Stimulated activated CD8-positive, alpha-beta memory T cell treated with anti-CD3 and anti-CD28 coated beads, Interleukin-7, amount 100 ng/mL, for 48 hours (primary cell): ENCODE measurements around the gene EPB41.
"Not testable (repeated sequence)": the region's sequence is repeated elsewhere in the genome, so short reads cannot be mapped to it uniquely, and the experiment has no call there.

Source experiments
- DNase-seq, 2 donors: peaks; one replicate each; pipeline ENCODE4 v3.0.0-alpha.2; 2020; ENCODE audit warnings: low read depth in 1 of 2; ENCODE audit errors: extremely low read depth in 1 of 2

Gene EPB41

DNA sequence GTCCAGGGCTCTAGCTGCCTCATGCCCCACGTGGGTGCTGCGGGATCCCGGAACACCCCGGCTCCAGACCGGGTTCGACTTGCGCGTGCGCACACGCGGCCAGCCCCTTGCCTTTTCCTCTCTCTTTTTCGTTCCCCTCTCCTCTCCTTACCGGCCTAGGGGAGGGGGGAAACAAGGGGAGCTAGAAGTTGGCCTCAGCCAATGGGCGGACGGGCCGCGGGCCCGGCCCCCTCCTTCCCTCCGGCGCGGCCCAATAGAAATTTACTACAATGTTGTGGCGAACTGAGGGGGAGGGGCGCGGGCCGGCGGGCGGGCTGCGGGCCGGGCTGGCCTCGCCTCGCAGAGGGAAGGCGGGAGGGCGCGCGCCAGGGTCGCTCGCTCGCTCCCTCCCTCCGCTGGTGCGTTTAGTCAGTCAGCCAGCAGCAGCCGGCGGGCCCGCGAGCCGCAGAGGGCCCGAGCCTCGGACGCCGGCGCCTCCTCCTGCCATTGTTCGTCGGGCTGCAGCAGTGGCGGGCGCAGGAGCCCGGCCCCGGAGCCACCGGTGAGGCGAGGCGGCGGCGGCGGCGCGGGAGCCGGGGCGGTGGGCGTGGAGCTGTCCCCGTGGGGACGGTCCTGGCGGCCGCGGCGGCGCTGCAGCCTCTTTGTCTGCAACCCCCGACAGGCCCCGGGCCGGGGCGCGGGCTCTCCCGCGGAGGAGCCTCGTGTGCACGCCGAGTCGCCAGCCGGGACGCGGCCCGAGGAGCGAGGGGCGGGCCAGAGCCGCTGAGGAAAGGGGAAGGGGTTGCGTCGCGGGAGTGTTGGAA, at the start of gene EPB41:
Gene EPB41 (plus strand): TSS at position 342 of the 803 bp plus-strand sequence. CDS start 72,869 bp downstream, outside the sequence.
- peak; percentile 86 to 89 for DNase-seq

DNA sequence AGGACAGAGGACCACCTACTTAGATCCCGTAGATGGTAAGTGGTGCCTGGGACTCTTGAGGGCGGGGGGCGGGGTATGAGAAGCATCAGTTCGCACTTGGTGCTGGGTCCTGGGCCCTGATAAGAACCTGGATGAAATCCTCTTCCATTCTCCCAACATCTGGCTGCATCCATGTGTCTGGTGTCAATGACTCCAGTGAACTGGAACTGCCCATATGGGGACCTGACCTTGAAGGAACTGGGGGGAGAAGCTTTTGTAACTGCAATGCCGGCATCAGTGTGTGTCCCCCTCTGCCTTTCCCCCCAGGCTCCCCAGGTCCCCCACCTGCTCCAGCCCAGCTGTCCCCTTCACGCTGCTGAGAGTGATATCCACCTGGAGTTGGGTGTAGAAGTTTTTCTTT, 49.7 kb upstream of the EPB41 start:
- no peak for DNase-seq

DNA sequence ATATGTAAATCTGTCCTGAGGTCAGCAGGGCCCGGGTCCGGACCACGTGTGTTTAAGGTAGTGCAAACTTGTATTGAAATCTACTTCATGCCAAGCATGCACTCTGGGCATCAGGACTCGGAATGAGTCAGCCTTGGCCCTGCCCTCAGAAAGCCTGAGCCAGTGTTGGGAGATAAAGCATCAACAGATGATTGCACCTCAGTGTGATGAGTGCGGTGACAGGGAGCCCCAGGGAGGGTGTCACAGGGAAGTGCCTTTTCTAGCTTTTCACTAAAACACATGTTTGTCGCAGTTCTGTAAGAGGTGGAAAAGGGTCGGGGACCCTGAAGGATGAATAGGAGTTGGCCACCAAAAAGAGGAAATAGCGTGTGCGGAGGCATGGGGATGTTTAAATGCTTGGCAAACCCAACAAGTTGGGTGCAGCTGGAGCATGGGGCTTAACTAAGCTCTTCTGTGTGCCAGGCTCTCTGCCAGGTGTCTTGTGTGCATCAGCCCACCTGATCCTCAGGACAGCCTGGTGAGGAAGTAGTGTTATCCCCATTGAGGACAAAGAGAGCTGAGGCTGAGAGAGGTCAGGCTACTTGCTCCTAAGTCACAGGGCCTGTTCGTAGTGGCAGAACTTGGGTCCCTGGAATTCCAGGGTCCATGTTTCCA, 48.2 kb upstream of the EPB41 start:
- DNase-seq: no peak

DNA sequence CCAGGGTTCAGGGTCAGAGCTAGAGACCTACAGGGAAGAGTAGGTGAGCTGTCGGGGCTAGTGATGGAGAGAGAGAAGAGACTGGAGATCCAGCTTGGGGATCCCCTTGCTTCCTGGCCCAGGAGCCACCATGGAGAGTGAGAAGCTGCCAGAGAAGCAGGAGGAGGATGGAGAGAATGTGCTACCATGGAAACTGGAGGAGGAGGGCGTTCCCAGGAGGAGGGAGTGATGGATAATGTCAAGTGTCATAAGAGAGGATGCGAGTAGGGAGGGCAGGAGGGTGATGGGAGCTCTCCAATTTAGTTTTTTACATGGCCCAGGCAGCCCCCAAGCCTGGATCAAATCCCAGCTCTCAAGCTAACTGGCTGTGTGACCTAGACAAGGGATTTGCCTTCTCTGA, 46.5 kb upstream of the EPB41 start:
- no peak for DNase-seq

DNA sequence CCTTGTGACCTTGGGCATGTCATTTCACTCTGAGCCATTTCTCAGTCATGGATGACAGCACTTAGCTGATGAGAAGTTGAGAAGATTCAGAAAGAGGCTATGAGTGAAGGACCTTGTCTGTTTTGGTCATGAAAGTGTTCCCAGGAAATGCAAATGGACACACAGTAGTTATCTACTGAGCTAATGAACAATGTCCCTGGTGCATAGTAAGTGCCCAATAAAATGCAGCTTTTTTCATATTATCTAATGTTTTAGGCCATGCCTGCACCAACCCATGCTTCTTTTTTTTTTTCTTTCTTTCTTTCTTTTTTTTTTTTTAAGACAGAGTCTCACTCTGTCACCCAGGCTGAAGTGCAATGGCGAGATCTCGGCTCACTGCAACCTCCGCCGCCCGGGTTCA, 44.4 kb upstream of the EPB41 start:
- DNase-seq: no peak

DNA sequence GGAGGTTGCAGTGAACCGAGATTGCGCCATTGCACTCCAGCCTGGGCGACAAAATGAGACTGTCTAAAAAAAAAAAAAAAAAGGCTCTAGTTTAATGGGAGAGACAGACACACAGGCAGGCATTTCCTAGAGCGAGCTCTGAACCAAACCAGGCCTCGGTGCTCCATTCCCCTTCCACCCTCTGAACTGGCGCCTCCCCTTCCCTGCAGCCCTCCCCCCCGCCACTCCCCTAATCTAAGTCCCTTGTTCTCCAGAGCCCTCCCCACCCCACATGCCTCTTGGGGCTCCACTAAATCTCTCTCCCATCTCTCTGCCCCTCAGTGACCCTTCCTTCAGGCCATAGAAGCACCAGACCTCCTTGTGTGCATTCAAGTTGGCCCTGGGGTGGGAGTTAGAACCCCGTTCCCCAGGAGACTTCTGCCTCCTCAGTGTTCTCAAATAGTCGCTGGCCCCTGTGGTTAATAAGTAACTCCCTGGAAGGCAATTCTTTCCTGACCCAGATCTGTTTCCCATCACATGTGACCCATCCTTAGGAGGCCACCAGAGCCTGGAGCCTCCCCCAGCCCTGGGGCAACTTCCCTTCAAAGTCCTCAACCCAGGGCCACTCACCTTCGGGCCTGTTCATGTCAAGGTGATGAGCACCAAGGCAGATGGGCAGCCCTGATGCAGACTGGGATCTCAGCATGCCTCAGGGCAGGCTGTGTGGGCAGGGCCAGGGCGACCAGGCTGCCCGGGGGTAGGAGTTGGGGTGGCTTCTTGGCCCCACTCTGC, 42.6 kb upstream of the EPB41 start:
- DNase-seq: no peak

DNA sequence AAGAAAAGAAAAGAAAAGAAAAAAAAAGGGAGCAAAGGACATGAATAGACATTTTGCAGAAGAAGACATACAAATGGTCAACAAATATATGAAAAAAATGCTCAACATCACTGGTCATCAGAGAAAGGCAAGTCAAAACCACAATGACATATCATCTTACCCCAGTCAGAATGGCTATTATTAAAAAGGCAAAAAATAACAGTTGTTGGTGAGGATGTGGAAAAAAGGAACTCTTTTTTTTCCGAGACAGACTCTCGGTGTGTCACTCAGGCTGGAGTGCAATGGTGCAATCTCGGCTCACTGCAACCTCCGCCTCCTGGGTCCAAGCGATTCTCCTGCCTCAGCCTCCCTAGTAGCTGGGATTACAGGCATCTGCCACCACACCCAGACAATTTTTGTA, 39.2 kb upstream of the EPB41 start:
- DNase-seq: not testable (repeated sequence)

DNA sequence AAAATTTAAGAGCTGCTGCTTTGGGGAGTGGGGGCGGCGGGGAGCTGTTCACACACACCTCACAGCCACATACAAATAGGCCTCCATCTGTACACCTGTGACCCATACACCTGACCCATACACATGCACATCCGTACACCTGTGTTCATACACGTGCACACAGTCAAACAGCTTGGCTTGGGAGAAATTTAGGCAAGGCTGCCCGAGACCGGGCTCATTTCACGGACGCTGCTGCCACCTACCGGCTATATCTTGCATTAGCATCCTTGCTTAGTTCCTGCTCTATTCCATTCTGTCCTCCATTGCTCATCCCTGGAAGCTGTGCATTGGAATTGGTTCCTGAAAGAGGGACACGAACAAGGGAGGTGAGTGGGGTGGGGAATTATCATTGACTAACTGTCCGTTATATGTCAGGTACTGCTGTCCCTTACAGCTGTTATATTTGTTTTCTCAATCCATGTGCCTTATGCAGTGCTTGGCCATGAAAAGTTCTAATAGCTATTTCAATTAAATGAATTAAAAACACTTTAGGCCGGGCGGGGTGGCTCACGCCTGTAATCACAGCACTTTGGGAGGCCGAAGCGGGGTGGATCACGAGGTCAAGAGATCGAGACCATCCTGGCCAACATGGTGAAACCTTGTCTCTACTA, 37.1 kb upstream of the EPB41 start:
- peak; percentile 41 to 44 for DNase-seq

DNA sequence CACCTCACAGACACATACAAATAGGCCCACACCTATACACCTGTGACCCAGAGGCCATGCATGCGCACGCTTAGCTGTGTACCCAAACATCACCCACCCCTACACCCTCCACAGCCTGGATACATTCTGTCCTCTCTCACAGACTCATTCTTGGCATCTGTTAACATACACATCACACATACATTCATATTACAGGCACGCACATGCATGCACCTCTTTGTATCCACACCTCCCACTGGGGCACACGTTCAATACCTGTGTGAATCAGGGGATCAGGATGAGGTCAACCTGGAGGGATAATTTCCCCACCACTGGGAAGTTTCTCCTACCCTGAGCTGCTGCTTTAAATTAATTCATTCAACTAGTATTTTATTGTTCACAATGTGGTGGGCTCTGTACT, 35.6 kb upstream of the EPB41 start:
- DNase-seq: no peak

DNA sequence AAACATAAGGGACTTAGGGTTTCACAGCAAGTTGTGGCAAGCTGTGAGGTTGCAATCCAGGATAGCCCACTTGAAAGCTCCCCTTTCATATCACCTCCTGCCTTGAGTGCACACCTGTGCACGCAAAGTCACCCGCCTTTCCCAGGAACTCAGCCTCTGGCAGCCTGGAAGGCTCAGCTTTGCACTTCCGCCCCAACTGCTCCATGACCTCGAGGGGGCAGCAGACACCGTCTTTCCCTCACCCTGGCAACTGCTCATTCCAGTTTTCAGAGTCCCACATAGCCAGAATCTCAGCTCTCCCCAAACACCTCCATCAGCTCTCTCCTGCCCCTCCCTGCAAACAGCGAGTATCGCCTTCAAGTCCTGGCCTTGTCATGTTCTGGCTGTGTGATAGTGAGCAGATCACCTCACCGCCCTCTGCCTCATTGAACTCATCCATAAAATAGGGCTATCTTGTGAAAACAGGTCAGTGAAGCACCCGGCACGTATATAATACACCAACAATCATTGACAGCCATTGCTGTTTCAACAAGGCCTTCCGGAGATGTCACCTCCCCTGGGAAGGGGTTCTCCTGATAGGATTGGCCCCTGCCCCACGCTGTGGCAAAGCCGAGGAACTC, 32.2 kb upstream of the EPB41 start:
- peak; percentile 52 to 63 for DNase-seq

DNA sequence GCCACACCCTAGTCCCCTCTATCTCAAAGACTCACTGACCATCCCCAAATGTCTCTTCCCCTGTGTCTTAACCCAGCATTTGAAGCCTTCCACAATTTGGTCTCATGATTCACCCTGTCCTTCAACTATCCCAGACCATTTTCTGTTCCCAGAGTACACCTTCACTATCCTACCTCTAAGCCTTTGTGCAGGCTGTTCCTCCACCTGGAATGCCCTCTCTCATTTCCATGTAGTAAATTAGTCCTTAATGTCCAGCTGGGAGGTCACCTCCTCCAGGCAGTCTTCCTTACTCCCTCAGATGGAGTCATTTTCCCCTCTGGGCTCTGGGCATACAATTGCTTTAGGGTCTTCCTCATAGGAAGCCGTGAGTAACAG, 31.1 kb upstream of the EPB41 start:
- DNase-seq: no peak

DNA sequence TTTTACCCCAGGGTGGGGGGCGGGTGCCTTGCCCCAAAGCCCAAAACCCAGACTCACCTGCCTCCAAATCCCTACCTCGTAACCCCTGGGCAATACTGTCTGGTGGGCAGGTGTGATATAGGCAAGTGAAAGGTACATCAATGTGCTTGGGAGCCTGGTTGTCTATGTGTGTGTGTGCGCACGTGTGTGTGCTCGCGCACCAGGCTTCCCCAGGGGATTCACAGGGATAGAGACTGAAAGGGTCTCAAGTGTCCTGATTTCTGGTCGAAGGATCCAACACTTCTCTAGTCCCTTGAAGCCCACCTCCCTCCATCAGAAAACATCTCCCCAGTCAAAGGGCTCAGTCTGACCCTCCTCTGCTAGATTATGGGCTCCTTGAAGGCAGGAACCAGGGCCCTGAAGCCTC, 28.9 kb upstream of the EPB41 start:
- DNase-seq: no peak

DNA sequence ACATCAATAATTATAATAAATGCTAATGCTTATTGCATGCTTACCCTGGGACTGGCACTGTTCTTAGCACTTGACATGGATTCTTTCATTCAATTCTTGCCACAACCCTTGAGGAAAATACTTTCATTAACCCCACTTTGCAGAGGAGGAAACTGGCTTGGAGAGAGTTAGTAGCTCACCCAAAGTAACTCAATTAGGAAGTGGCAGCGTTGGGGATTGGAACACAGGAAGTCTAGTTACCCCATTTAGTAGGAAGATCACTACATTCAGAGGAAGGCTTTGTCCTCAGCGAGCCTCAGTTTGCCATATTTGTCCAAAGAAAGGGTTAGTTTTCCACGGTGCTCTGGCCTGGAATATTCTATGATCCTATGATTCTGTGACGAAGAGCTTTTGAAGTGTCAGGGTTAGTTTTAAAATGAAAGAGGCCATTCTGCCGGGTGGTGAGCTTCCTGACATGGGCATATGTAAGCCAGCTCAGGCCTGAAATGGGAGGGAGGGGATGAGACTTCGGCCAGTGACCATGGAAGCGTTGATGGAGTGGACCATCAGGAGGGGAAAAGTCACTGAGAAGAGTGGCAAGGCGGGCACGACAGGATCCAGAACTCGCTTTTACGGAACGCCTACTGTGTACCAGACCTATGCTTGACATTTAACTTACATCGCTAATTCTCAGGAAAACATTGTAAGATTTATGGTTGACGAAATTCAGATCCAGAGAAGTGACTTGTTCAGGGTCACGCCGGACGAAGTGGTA, 28.2 kb upstream of the EPB41 start:
- DNase-seq: no peak

DNA sequence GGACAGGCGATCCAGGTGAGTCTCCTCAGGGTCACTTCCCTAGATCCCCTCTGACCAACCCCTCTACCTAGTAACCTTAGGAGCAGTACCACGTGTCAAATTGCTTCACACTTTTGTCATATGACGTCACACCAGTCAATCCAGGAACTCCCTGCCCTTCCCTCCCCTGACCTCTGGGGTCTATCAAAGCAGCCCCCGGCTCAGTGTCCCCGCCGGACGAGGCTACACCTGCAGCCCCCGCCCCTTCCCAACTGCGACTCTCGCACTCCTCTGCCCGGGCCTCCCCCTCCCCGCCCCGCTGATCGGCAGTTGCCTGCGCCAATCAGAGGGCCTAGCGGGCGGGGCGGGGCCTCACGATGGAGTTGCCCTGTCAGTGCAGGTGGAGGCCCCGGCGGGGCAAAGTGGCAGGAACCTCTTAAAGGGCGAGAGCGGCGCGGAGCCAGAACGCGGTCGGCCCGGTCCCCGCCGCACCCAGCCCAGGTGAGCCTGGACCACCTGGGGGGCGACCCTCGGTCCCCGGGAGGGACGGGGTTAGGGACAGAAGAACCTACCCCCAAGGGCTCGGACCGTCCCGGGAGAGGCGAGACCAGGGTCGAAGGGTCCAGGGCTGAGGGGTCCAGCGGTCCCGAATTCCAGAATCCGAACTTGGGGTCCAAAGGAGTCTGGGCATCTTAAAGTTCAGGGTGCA, 27.5 kb upstream of the EPB41 start:
- peak; percentile 78 to 83 for DNase-seq

DNA sequence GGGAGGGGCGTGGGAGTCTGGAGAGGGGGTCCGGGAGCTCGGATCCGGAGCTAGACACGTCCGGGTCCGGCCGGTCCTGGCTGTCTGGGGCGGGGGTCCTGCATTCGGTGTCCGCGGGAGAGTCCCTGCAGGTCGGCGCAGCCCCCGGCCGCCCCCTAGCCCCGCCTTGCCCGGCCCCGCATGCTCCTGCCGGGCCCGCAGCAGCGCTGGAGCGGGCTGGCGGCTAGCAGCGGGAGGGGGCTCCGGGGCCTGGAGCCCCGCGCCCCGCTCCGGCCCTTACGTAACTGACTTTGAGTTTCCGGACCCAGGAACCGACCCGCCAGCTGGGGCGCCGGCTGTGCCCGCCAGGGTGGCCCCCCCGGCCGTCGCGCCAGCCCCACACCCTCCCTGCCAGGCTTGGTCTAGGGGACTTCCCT, 26.9 kb upstream of the EPB41 start:
- no peak for DNase-seq

DNA sequence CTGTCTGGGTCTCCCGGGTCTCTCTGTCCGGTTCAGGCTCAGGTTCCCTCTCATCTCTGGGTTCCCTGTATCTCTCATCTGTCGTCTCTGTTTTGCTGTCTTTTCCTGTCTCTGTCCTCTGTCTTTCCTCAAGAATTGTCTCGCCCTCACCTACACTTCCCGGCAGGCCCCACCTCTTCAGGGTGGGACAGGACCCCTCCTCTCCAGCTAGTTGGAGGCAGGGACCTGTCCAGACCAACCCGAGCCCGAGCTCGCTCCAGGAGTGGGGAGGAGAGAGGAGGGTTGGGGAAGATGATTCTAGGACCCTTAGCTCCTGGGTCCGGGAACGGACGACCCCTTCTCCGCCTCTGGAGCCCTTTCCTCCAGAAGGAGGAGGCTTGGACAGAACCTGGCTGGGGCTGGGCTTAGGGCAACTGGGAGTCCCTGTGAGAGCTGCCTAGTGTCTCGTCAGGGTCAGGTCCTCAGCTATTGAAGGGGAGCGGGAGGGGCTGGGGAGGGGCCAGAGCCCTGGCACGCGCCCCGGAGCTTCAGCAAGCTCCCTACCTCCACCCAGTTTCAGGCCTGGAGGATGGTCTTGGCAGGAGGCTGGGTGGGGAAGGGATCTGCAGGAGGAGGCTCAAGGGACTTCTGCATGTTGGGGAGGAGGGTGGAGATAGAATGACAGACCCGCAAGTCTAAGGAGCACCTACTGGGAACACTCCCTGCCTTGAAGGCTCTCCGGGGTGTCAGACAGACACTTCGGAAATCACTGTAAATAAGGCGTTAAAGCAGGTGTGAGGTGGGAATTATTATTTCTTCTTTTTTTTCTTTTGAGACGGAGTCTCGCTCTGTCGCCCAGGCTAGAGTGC, 26.3 kb upstream of the EPB41 start:
- DNase-seq: no peak

DNA sequence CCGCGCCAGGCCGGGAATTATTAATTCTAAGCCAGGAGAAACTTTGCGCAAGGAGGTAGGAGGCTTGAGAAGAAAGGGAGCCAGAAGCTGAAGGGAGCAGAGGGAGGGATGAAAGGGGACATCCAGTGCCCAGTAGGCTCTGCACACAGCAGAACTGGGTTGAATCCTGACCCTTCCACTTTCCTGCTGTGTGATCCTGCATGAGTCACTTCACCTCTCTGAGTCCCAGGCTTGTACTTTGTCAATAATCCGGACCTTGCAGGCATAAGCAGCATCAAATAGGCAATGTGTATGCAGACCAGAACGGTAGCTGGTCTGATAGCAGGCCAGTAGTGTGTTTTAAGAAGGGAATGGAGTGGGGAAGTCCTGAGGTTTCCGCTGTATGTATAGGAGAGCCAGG, 25.5 kb upstream of the EPB41 start:
- no peak for DNase-seq

DNA sequence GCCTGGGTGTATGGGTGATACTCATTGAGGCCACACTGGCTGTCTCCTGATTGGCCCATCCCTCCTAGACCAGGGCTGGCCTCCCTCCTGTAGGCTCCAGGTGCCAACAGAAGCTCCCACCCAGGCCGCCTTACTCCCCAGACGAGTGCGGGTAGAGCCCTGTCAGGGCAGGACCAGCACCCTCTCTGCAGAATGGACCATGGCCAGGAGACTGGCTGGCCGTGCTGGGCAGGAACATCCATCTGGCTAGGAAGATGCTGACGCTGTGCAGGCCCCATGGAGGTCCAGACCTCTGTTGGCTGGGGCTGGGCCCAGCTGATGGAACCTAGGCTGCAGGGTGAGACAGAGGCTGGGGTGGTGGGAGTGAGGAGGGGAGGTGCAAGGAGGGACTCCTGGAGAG, 25.0 kb upstream of the EPB41 start:
- no peak for DNase-seq

DNA sequence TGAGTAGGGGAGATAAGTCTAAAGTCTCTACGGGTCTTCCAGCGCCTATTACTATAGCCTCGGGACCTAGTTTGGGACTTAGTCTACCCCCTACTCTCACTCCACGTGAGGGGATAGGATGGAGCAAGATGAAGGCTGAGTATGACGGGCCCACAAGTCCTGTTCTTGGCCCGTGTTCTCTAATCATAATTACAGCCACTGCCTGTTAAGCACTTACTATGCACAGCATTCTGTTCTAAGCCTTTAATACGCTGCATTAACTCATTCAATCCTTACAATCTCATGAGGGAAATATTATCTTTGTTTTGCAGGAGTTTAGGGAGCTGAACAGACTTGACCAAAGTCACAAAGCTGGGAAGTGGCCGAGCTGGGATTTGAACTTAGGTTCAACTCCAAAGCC, 23.9 kb upstream of the EPB41 start:
- no peak for DNase-seq
